GM19328 (cell line): ENCODE measurements around the gene KAZN.
"Not testable (repeated sequence)": the region's sequence is repeated elsewhere in the genome, so short reads cannot be mapped to it uniquely, and the experiment has no call there.

ENCODE experiments used
- ATAC-seq: cut with Tn5 transposase; IDR thresholded peaks from one replicate; pipeline ENCODE4 v1.9.1; 2021; ENCODE audit warnings: mild to moderate bottlenecking, moderate library complexity; ENCODE audit not compliant: unreplicated experiment

The KAZN gene

GRCh38 chr1:15115542-15116330, 517.3 kb downstream of the KAZN start:
- no peak for ATAC-seq

- ATAC-seq, result no peak
Observed at GRCh38 chr1:15116966-15117365, 518.5 kb downstream of the KAZN start.

- no peak for ATAC-seq
Observed at GRCh38 chr1:15117671-15118325, 519.3 kb downstream of the KAZN start.

GRCh38 chr1:15118579-15118978, 520.1 kb downstream of the KAZN start:
- no peak for ATAC-seq

GRCh38 chr1:15120251-15120945, 521.9 kb downstream of the KAZN start:
- no peak for ATAC-seq

GRCh38 chr1:15122331-15122730, 523.8 kb downstream of the KAZN start:
- ATAC-seq, result no peak

GRCh38 chr1:15123270-15123669, 524.8 kb downstream of the KAZN start:
- no peak for ATAC-seq

GRCh38 chr1:15123925-15124324, 525.4 kb downstream of the KAZN start:
- no peak for ATAC-seq

GRCh38 chr1:15124362-15125100, 526.0 kb downstream of the KAZN start:
- no peak for ATAC-seq

- no peak for ATAC-seq
Observed at GRCh38 chr1:15125101-15125745, 526.7 kb downstream of the KAZN start.

GRCh38 chr1:15128077-15128476, 529.6 kb downstream of the KAZN start:
- no peak for ATAC-seq

- no peak for ATAC-seq
Observed at GRCh38 chr1:15128520-15129313, 530.2 kb downstream of the KAZN start.

GRCh38 chr1:15129944-15130343, 531.5 kb downstream of the KAZN start:
- ATAC-seq, result no peak

GRCh38 chr1:15130607-15131006, 532.1 kb downstream of the KAZN start:
- ATAC-seq, result no peak

GRCh38 chr1:15132965-15133364, 534.5 kb downstream of the KAZN start:
- ATAC-seq, result no peak

- no peak for ATAC-seq
Observed at GRCh38 chr1:15134285-15134684, 535.8 kb downstream of the KAZN start.

- ATAC-seq, result not testable (repeated sequence)
Observed at GRCh38 chr1:15135604-15136003, 537.1 kb downstream of the KAZN start.

- ATAC-seq, result no peak
Observed at GRCh38 chr1:15137809-15138208, 539.3 kb downstream of the KAZN start.

- no peak for ATAC-seq
Observed at GRCh38 chr1:15139654-15140350, 541.3 kb downstream of the KAZN start.
